RWPE2 (cell line): ENCODE data around the gene CASP6.

Source experiments
- ATAC-seq: fragments of 200-7000 bp; cut with Tn5 transposase; 3 replicates; pipeline ENCODE4 v1.9.1; 2021; ENCODE audit warnings: low read depth
- DNase-seq: peaks from one replicate; pipeline ENCODE4 v3.0.0-alpha.2; 2020; ENCODE audit warnings: low spot score
- H3K27ac ChIP-seq: fragments of 450-650 bp; 2 replicates; pipeline ENCODE4 v1.5.1; 2017; ENCODE audit warnings: mild to moderate bottlenecking; ENCODE audit not compliant: poor library complexity, severe bottlenecking
- H3K27me3 ChIP-seq: fragments of 250-450 bp; sonication (Bioruptor Pico); 2 replicates; pipeline ENCODE4 v1.5.1; 2021; ENCODE audit warnings: mild to moderate bottlenecking, moderate library complexity; ENCODE audit not compliant: insufficient read depth, poor library complexity, severe bottlenecking
- H3K36me3 ChIP-seq: fragments of 250-450 bp; sonication (Bioruptor Pico); 2 replicates; pipeline ENCODE4 v1.5.1; 2020; ENCODE audit warnings: low read depth, mild to moderate bottlenecking, moderate library complexity
- H3K4me1 ChIP-seq: fragments of 250-450 bp; sonication (Bioruptor Pico); 2 replicates; pipeline ENCODE4 v1.5.1; 2021; ENCODE audit warnings: mild to moderate bottlenecking, moderate library complexity; ENCODE audit not compliant: insufficient read depth, poor library complexity, severe bottlenecking
- H3K4me3 ChIP-seq: fragments of 250-450 bp; sonication (Bioruptor Pico); 2 replicates; pipeline ENCODE4 v1.5.1; 2021; ENCODE audit warnings: mild to moderate bottlenecking, moderate library complexity; ENCODE audit not compliant: severe bottlenecking
- H3K9me3 ChIP-seq: fragments of 250-450 bp; sonication (Bioruptor Pico); 2 replicates; pipeline ENCODE4 v1.5.1; 2021; ENCODE audit warnings: mild to moderate bottlenecking, moderate library complexity; ENCODE audit not compliant: severe bottlenecking
- TF ChIP-seq, protein P1 (sequence below): fragments of 450-650 bp; IDR thresholded peaks from one replicate; pipeline ENCODE4 v1.5.1; 2017; ENCODE audit warnings: mild to moderate bottlenecking, moderate library complexity; ENCODE audit not compliant: poor library complexity, severe bottlenecking

CASP6 gene

GRCh38 chr4:109649872-109650271, 53.4 kb downstream of the CASP6 start:
- Histone ChIP-seq H3K9me3 (peaks cover 4% of the 10 kb centered on the region), H3K27me3 (no peaks in the 10 kb centered on the region), H3K4me3 (no peak overlapping the region), H3K4me1 (no peaks in the 10 kb centered on the region), H3K36me3 (no peaks in the 10 kb centered on the region), H3K27ac (no peak overlapping the region)
- TF ChIP-seq, protein P1, sequence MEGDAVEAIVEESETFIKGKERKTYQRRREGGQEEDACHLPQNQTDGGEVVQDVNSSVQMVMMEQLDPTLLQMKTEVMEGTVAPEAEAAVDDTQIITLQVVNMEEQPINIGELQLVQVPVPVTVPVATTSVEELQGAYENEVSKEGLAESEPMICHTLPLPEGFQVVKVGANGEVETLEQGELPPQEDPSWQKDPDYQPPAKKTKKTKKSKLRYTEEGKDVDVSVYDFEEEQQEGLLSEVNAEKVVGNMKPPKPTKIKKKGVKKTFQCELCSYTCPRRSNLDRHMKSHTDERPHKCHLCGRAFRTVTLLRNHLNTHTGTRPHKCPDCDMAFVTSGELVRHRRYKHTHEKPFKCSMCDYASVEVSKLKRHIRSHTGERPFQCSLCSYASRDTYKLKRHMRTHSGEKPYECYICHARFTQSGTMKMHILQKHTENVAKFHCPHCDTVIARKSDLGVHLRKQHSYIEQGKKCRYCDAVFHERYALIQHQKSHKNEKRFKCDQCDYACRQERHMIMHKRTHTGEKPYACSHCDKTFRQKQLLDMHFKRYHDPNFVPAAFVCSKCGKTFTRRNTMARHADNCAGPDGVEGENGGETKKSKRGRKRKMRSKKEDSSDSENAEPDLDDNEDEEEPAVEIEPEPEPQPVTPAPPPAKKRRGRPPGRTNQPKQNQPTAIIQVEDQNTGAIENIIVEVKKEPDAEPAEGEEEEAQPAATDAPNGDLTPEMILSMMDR, result no peak
- DNase-seq (no peak), ATAC-seq (no peak)

GRCh38 chr4:109648997-109649575, 54.2 kb downstream of the CASP6 start:
- TF ChIP-seq, protein P1, result no peak
- ATAC-seq, result no peak
- DNase-seq, result no peak
- H3K27ac ChIP-seq, result no peak overlapping the region
- peaks cover 4% of the 10 kb centered on the region for H3K9me3 ChIP-seq
- H3K4me1 ChIP-seq, result no peaks in the 10 kb centered on the region
- H3K27me3 ChIP-seq, result no peaks in the 10 kb centered on the region
- no peak overlapping the region for H3K4me3 ChIP-seq
- H3K36me3 ChIP-seq, result no peaks in the 10 kb centered on the region

GRCh38 chr4:109648266-109648996, 54.8 kb downstream of the CASP6 start:
- H3K4me1 ChIP-seq, result no peaks in the 10 kb centered on the region
- ATAC-seq (peak; percentile 33; the same call in 1 of the 3 replicates), DNase-seq (no peak)
- H3K36me3 ChIP-seq, result no peaks in the 10 kb centered on the region
- H3K27me3 ChIP-seq, result no peaks in the 10 kb centered on the region
- no peak overlapping the region for H3K4me3 ChIP-seq
- no peak overlapping the region for H3K27ac ChIP-seq
- peaks cover 4% of the 10 kb centered on the region for H3K9me3 ChIP-seq
- TF ChIP-seq, protein P1, result no peak

DNA sequence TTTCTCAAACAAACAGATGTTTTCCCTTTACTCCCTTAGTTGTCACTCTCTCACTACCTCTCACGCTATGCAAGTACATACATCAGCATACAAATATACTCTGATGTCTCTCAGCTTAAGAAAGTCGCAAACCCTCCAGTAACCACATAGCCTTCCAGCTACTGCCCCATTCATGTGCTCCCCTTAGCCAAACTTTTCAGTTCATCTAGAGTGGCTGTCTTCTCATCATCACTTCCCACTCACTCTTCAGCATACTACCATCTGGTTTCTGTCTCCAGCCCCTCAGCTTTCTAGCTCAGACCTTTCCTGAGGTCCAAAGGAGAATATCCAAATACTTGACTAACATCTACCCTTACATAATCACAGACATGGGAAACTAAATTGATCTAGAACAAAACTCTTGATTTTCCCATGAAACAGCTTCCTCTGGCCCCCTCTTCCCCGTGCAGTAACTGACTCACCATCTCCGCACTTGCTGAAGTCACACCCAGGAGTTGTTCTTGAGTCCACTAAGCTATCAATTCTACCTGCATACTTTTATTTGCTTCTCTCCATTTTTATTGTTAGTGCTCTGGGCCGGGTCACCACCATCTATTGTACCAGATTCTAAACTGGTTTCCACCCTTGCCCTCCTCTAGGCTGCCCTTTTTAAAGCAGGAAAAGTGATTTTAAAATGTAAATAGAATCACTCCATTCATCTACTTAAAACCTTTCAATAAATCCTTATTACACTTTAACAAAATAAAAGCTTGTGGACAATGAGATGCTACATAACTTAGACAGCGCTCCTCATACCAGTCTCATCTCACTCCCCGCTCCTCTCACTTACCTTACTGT, 57.2 kb downstream of the CASP6 start:
- Histone ChIP-seq H3K36me3 (no peaks in the 10 kb centered on the region), H3K4me3 (no peak overlapping the region), H3K27ac (no peak overlapping the region), H3K27me3 (no peaks in the 10 kb centered on the region), H3K9me3 (peaks cover 4% of the 10 kb centered on the region), H3K4me1 (no peaks in the 10 kb centered on the region)
- ATAC-seq (no peak), DNase-seq (no peak)
- TF ChIP-seq, protein P1, result no peak
